K562 (cell line): ENCODE measurements around the gene CASP7. TPM values are rescaled to one million over a fixed set of nuclear protein-coding genes. Genes with fewer than 3 reads are reported as not detected.

Experiments
- ATAC-seq: fragments of 200-7000 bp; cut with Tn5 transposase; 3 replicates; pipeline ENCODE4 v1.9.1; 2020; ENCODE audit warnings: moderate library complexity
- BruUV-seq: library from RNA; stranded (reverse); fragments of 400-500 nt; replicated peaks from 2 replicates; lab custom pipeline; 2021; lab: Mats Ljungman, UMichigan
- CTCF ChIA-PET: fragments of 300-600 bp; formaldehyde crosslinking; extraction: SDS; loops from one replicate; lab custom pipeline; 2021; ENCODE audit warnings: low intra/inter-chr PET ratio; lab: Yijun Ruan, JAX
- POLR2A ChIA-PET: fragments of 300-600, 350-650 bp; sonication (Branson Sonifier 250); formaldehyde crosslinking; extraction: SDS; loops from one replicate; lab custom pipeline; 2021; ENCODE audit warnings: antibody characterized with exemption, inconsistent platforms; lab: Yijun Ruan, JAX
- DNase-seq, 4 experiments: peaks; one replicate each; pipeline versions ENCODE4 v3.0.0 to v3.0.0-alpha.2; 2011 to 2018; ENCODE audit warnings: low spot score in 3 of 4, mixed read lengths in 3 of 4; ENCODE audit errors: extremely low read depth in 1 of 4
- FAIRE-seq: peaks from 2 replicates; lab custom pipeline; 2011; peaks lifted over from hg19 to GRCh38; lab: Jason Lieb, UNC
- H2AFZ ChIP-seq: 2 replicates; pipeline ENCODE4 v1.6.0; 2011; ENCODE audit warnings: low read depth, low read length, control low read depth, inconsistent platforms
- H3K27ac ChIP-seq: fragments of 200-600 bp; 3 replicates; pipeline ENCODE4 v1.8.0; 2011; ENCODE audit warnings: low read depth, mild to moderate bottlenecking, control low read depth, inconsistent platforms, low read length, moderate library complexity, mixed read lengths; ENCODE audit errors: extremely low read depth
- H3K27me3 ChIP-seq, 2 experiments: fragments of 300-600 bp in 1 of 2; 2 replicates in 1 of 2; 3 replicates in 1 of 2; pipeline versions ENCODE4 v1.6.0 to v1.8.0; 2011; ENCODE audit warnings: inconsistent platforms in 2 of 2, low read length in 2 of 2, mild to moderate bottlenecking in 1 of 2, mixed read lengths in 1 of 2, moderate library complexity in 1 of 2; ENCODE audit not compliant: control insufficient read depth in 2 of 2, insufficient read depth in 2 of 2
- H3K36me3 ChIP-seq: fragments of 300-600 bp; 3 replicates; pipeline ENCODE4 v1.8.0; 2011; ENCODE audit warnings: mild to moderate bottlenecking, low read length, inconsistent platforms; ENCODE audit not compliant: control insufficient read depth, insufficient read depth
- H3K4me1 ChIP-seq, 2 experiments: fragments of 200-600 bp in 1 of 2; replicated peaks in 1 of 2; 2 replicates in 1 of 2; 3 replicates in 1 of 2; pipeline versions ENCODE4 v1.5.1 to v1.8.0; 2011; ENCODE audit warnings: inconsistent platforms in 2 of 2, low read length in 2 of 2, mild to moderate bottlenecking in 1 of 2, mixed read lengths in 1 of 2, moderate library complexity in 1 of 2; ENCODE audit not compliant: control insufficient read depth in 2 of 2, insufficient read depth in 2 of 2
- H3K4me2 ChIP-seq: 2 replicates; pipeline ENCODE4 v1.6.1; 2011; ENCODE audit warnings: low read length, control low read depth, inconsistent platforms, mixed read lengths; ENCODE audit not compliant: insufficient read depth
- H3K4me3 ChIP-seq: fragments of 200-600 bp; sonication (generic), shearing (Covaris generic); 2 replicates; pipeline ENCODE4 v1.5.1; 2016; ENCODE audit warnings: control low read depth, inconsistent platforms
- H3K79me2 ChIP-seq: fragments of 200-600 bp; 3 replicates; pipeline ENCODE4 v1.8.0; 2011; ENCODE audit warnings: low read length, inconsistent platforms; ENCODE audit not compliant: control insufficient read depth, insufficient read depth
- H3K9ac ChIP-seq, 2 experiments: 2 replicates each; pipeline versions ENCODE4 v1.6.0 to v1.6.1; 2011; ENCODE audit warnings: low read depth in 2 of 2, low read length in 2 of 2, control low read depth in 1 of 2, inconsistent platforms in 1 of 2, mild to moderate bottlenecking in 1 of 2, mixed read lengths in 1 of 2; ENCODE audit not compliant: insufficient read depth in 1 of 2
- H3K9me1 ChIP-seq: one replicate; pipeline ENCODE4 v1.6.0; 2011; ENCODE audit warnings: inconsistent platforms, mild to moderate bottlenecking, low read length, moderate library complexity; ENCODE audit not compliant: control insufficient read depth, insufficient read depth
- H3K9me3 ChIP-seq: replicated peaks from 2 replicates; pipeline ENCODE4 v1.5.1; 2011; ENCODE audit warnings: low read depth, low read length, inconsistent platforms; ENCODE audit not compliant: control insufficient read depth, insufficient read depth
- H4K20me1 ChIP-seq: replicated peaks from 2 replicates; pipeline ENCODE4 v1.6.1; 2011; ENCODE audit warnings: low read length, inconsistent platforms, mixed read lengths; ENCODE audit not compliant: control insufficient read depth, insufficient read depth
- ATF3 ChIP-seq, 2 experiments: fragments of 450-650 bp in 1 of 2; sonication (generic) in 1 of 2; formaldehyde crosslinking in 1 of 2; IDR thresholded peaks in 1 of 2; conservative IDR thresholded peaks in 1 of 2; 2 replicates each; pipeline versions ENCODE4 v1.6.1 to v1.8.1; 2016 to 2023; ENCODE audit warnings: mild to moderate bottlenecking in 2 of 2, moderate library complexity in 2 of 2, inconsistent platforms in 1 of 2, missing genetic modification reagents in 1 of 2
- ELF1 ChIP-seq: fragments of 200-800 bp; sonication (Bioruptor generic); IDR thresholded peaks from 2 replicates; pipeline ENCODE4 v1.6.1; 2016; ENCODE audit warnings: missing genetic modification characterization, missing compliant biosample characterization
- SREBF2 ChIP-seq: sonication (generic); formaldehyde crosslinking; IDR thresholded peaks from 2 replicates; pipeline ENCODE4 v1.4.0; 2020; ENCODE audit warnings: mild to moderate bottlenecking, missing genetic modification reagents
- ZNF24 ChIP-seq: fragments of 450-650 bp; IDR thresholded peaks from 2 replicates; pipeline ENCODE4 v1.6.1; 2016
- ZNF280A ChIP-seq: fragments of 450-650 bp; IDR thresholded peaks from 2 replicates; pipeline ENCODE4 v1.6.1; 2018; ENCODE audit warnings: mild to moderate bottlenecking, low read depth; ENCODE audit not compliant: partially characterized antibody
- ZNF668 ChIP-seq: fragments of 250-450 bp; sonication (Bioruptor Pico); IDR thresholded peaks from 2 replicates; pipeline ENCODE4 v1.8.0; 2022; ENCODE audit warnings: mild to moderate bottlenecking, inconsistent platforms
- ZNF780A ChIP-seq: fragments of 250-450 bp; sonication (Bioruptor Pico); IDR thresholded peaks from 2 replicates; pipeline ENCODE4 v1.5.0; 2021; ENCODE audit warnings: mild to moderate bottlenecking
- WGBS: fragments of 100-300 bp; shearing (Covaris generic); methylation state at CpG from one replicate; pipeline ENCODE4 v1.1.6; 2016; ENCODE audit warnings: low coverage, mixed read lengths; ENCODE audit not compliant: insufficient coverage; ENCODE audit errors: missing lambda C conversion rate; 5-methylcytosine and 5-hydroxymethylcytosine counted together
- in situ Hi-C: fragments of 300-500 bp; cut with MboI; formaldehyde crosslinking; loops from 4 replicates; pipeline ENCODE4 v1.15.0; 2018; ENCODE audit warnings: inconsistent platforms, mixed read lengths
- intact Hi-C: fragments of 100-400 bp; cut with micrococcal nuclease; formaldehyde crosslinking; loops from 2 replicates; pipeline ENCODE4 v1.14.2; 2022
- microRNA-seq: library from miRNA; unstranded; fragments of <30 nt; microRNA quantifications from one replicate; pipeline ENCODE4, GENCODE V29; 2018; ENCODE audit warnings: borderline microRNAs expressed
- polyA plus RNA-seq, 8 experiments: library from polyadenylated mRNA; depleted of rRNA in 4 of 8; stranded (reverse) in 5 of 8; unstranded in 3 of 8; fragments of >200 nt; fragmentation: Nextera tagmentation in 2 of 8; fragmentation: Illumina TruSeq in 1 of 8; extraction: Ambion mirVana in 2 of 8; extraction: Trizol in 1 of 8; gene quantifications; 2 replicates each; pipeline versions ENCODE4 v1.2.1 to v1.2.3, GENCODE V29; 2011 to 2014; ENCODE audit warnings: inconsistent platforms in 1 of 8, missing spikeins in 1 of 8
- total RNA-seq, 7 experiments: library from RNA; depleted of rRNA in 6 of 7; stranded (reverse); fragments of >200 nt in 6 of 7; fragmentation: Illumina TruSeq in 2 of 7; extraction: Trizol in 2 of 7; gene quantifications; 2 replicates each; pipeline versions ENCODE4 v1.2.1 to v1.2.3, GENCODE V29; 2011 to 2021; ENCODE audit warnings: low replicate concordance in 1 of 7

The CASP7 gene
- total and polyA plus RNA-seq, 9 of the 15 experiments (the other 6 are each of a cell fraction or from before 2014, with no cell fraction given): 2.2 to 23.3 (median 9.0) TPM

GRCh38 chr10:113776553-113776952, 96.8 kb downstream of the CASP7 start:
- H3K27me3 ChIP-seq: peaks cover 0 to 8% of the 10 kb centered on the region in 2 experiments; a peak in 3 of 5 replicates
- H3K9ac ChIP-seq: no peak overlapping the region
- in situ Hi-C loops (no loop called here), intact Hi-C loops (no loop called here)
- H4K20me1 ChIP-seq: no peaks in the 10 kb centered on the region
- no peaks in the 10 kb centered on the region for H3K36me3 ChIP-seq
- DNase-seq (no peak), ATAC-seq (no peak), FAIRE-seq (no peak)
- H3K27ac ChIP-seq: no peak overlapping the region
- no peaks in the 10 kb centered on the region; a peak in 1 of 5 replicates for H3K4me1 ChIP-seq
- no TSS peak for BruUV-seq
- H3K9me1 ChIP-seq: no peaks in the 10 kb centered on the region
- no peak overlapping the region for H3K4me3 ChIP-seq
- H2AFZ ChIP-seq: no peak overlapping the region
- TF ChIP-seq ZNF668 (CRISPR knock-in tag) (no peak), ZNF780A (CRISPR knock-in tag) (no peak), ZNF24 (no peak), ELF1 (tag) (no peak), ZNF280A (no peak), ATF3 (IDR thresholded peaks at IDR 0.05) (peak; percentile 17; the same call in 1 of the 2 replicates), ATF3 (CRISPR knock-in tag; conservative IDR thresholded peaks at IDR 0.05) (no peak), SREBF2 (CRISPR knock-in tag) (no peak)
- ChIA-PET POLR2A (no interaction called here), CTCF (no interaction called here)
- no peaks in the 10 kb centered on the region for H3K9me3 ChIP-seq
- H3K79me2 ChIP-seq: no peaks in the 10 kb centered on the region
- no peak overlapping the region for H3K4me2 ChIP-seq
- WGBS: 0% methylated on average over 1 of the region's 1 CpG

Small RNA genes lying within 50 kb of the gene (microRNA-seq; reads per million reads assigned to microRNA genes)
- not detected for gene MIR4483

Other genes starting within 250 kb of the CASP7 start
- gene HABP2, start 126.9 kb upstream of the CASP7 start, total RNA-seq (2014; rRNA removed): not detected in 2 replicates
- gene HABP2, start 126.9 kb upstream of the CASP7 start, total RNA-seq (2014; rRNA removed; fragmentation: Illumina TruSeq; extraction: Trizol): not detected in 2 replicates
- gene HABP2, start 126.9 kb upstream of the CASP7 start, total RNA-seq (2015; rRNA removed; fragmentation: Illumina TruSeq; extraction: Trizol): not detected in 2 replicates
- gene HABP2, start 126.9 kb upstream of the CASP7 start, total RNA-seq (2021): 0.07 and 0.09 TPM in 2 replicates
- gene HABP2, start 126.9 kb upstream of the CASP7 start, polyA plus RNA-seq (2011; rRNA removed): not detected in 2 replicates
- not detected in 2 replicates for gene HABP2, start 126.9 kb upstream of the CASP7 start, polyA plus RNA-seq (2014; fragmentation: Illumina TruSeq; extraction: Trizol)
- gene HABP2, start 126.9 kb upstream of the CASP7 start, polyA plus RNA-seq (2014; fragmentation: Nextera tagmentation; extraction: Ambion mirVana): not detected
- 0.05 TPM in 1 of 2 replicates, not detected in the other for gene HABP2, start 126.9 kb upstream of the CASP7 start, polyA plus RNA-seq (2014; rRNA removed)
- not detected in 2 replicates for gene NRAP, start 15.9 kb upstream of the CASP7 start, total RNA-seq (2014; rRNA removed)
- gene NRAP, start 15.9 kb upstream of the CASP7 start, total RNA-seq (2014; rRNA removed; fragmentation: Illumina TruSeq; extraction: Trizol): not detected in 2 replicates
- gene NRAP, start 15.9 kb upstream of the CASP7 start, total RNA-seq (2015; rRNA removed; fragmentation: Illumina TruSeq; extraction: Trizol): not detected in 2 replicates
- gene NRAP, start 15.9 kb upstream of the CASP7 start, total RNA-seq (2021): not detected in 2 replicates
- gene NRAP, start 15.9 kb upstream of the CASP7 start, polyA plus RNA-seq (2011; rRNA removed): not detected in 2 replicates
- not detected in 2 replicates for gene NRAP, start 15.9 kb upstream of the CASP7 start, polyA plus RNA-seq (2014; fragmentation: Illumina TruSeq; extraction: Trizol)
- gene NRAP, start 15.9 kb upstream of the CASP7 start, polyA plus RNA-seq (2014; fragmentation: Nextera tagmentation; extraction: Ambion mirVana): not detected
- not detected in 2 replicates for gene NRAP, start 15.9 kb upstream of the CASP7 start, polyA plus RNA-seq (2014; rRNA removed)
- not detected in 2 replicates for gene PLEKHS1, start 71.8 kb downstream of the CASP7 start, total RNA-seq (2014; rRNA removed)
- not detected in 2 replicates for gene PLEKHS1, start 71.8 kb downstream of the CASP7 start, total RNA-seq (2014; rRNA removed; fragmentation: Illumina TruSeq; extraction: Trizol)
- gene PLEKHS1, start 71.8 kb downstream of the CASP7 start, total RNA-seq (2015; rRNA removed; fragmentation: Illumina TruSeq; extraction: Trizol): not detected in 2 replicates
- gene PLEKHS1, start 71.8 kb downstream of the CASP7 start, total RNA-seq (2021): not detected in 2 replicates
- not detected in 2 replicates for gene PLEKHS1, start 71.8 kb downstream of the CASP7 start, polyA plus RNA-seq (2011; rRNA removed)
- not detected in 2 replicates for gene PLEKHS1, start 71.8 kb downstream of the CASP7 start, polyA plus RNA-seq (2014; fragmentation: Illumina TruSeq; extraction: Trizol)
- gene PLEKHS1, start 71.8 kb downstream of the CASP7 start, polyA plus RNA-seq (2014; fragmentation: Nextera tagmentation; extraction: Ambion mirVana): not detected
- gene PLEKHS1, start 71.8 kb downstream of the CASP7 start, polyA plus RNA-seq (2014; rRNA removed): not detected in 2 replicates
- 10.9 and 11.9 TPM in 2 replicates for gene DCLRE1A, start 174.2 kb downstream of the CASP7 start, total RNA-seq (2014; rRNA removed)
- gene DCLRE1A, start 174.2 kb downstream of the CASP7 start, total RNA-seq (2014; rRNA removed; fragmentation: Illumina TruSeq; extraction: Trizol): 24.1 and 26.7 TPM in 2 replicates
- gene DCLRE1A, start 174.2 kb downstream of the CASP7 start, total RNA-seq (2015; rRNA removed; fragmentation: Illumina TruSeq; extraction: Trizol): 17.9 and 20.2 TPM in 2 replicates
- 13.0 and 13.8 TPM in 2 replicates for gene DCLRE1A, start 174.2 kb downstream of the CASP7 start, total RNA-seq (2021)
- 21.5 and 25.5 TPM in 2 replicates for gene DCLRE1A, start 174.2 kb downstream of the CASP7 start, polyA plus RNA-seq (2011; rRNA removed)
- gene DCLRE1A, start 174.2 kb downstream of the CASP7 start, polyA plus RNA-seq (2014; fragmentation: Illumina TruSeq; extraction: Trizol): 16.4 and 20.1 TPM in 2 replicates
- gene DCLRE1A, start 174.2 kb downstream of the CASP7 start, polyA plus RNA-seq (2014; fragmentation: Nextera tagmentation; extraction: Ambion mirVana): 10 to 100 TPM in 1 of 2 experiments, 1 to 10 TPM in 1; 8.5 to 15.5 TPM
- 12.7 and 13.3 TPM in 2 replicates for gene DCLRE1A, start 174.2 kb downstream of the CASP7 start, polyA plus RNA-seq (2014; rRNA removed)
- 10.3 and 11.2 TPM in 2 replicates for gene NHLRC2, start 174.7 kb downstream of the CASP7 start, total RNA-seq (2014; rRNA removed)
- 10.8 and 11.4 TPM in 2 replicates for gene NHLRC2, start 174.7 kb downstream of the CASP7 start, total RNA-seq (2014; rRNA removed; fragmentation: Illumina TruSeq; extraction: Trizol)
- 9.8 and 10.6 TPM in 2 replicates for gene NHLRC2, start 174.7 kb downstream of the CASP7 start, total RNA-seq (2015; rRNA removed; fragmentation: Illumina TruSeq; extraction: Trizol)
- 22.4 and 23.1 TPM in 2 replicates for gene NHLRC2, start 174.7 kb downstream of the CASP7 start, total RNA-seq (2021)
- 9.7 and 10.3 TPM in 2 replicates for gene NHLRC2, start 174.7 kb downstream of the CASP7 start, polyA plus RNA-seq (2011; rRNA removed)
- gene NHLRC2, start 174.7 kb downstream of the CASP7 start, polyA plus RNA-seq (2014; fragmentation: Illumina TruSeq; extraction: Trizol): 6.0 and 6.4 TPM in 2 replicates
- 1 to 10 TPM; 1.5 to 2.2 TPM for gene NHLRC2, start 174.7 kb downstream of the CASP7 start, polyA plus RNA-seq (2014; fragmentation: Nextera tagmentation; extraction: Ambion mirVana)
- 4.9 and 5.3 TPM in 2 replicates for gene NHLRC2, start 174.7 kb downstream of the CASP7 start, polyA plus RNA-seq (2014; rRNA removed)